Germinal center (tissue), 1 donor: ENCODE results near the gene CCDC187.
"Not testable (repeated sequence)": the region's sequence is repeated elsewhere in the genome, so short reads cannot be mapped to it uniquely, and the experiment has no call there.

Source experiments
- DNase-seq: peaks from one replicate; pipeline ENCODE4 v3.0.0; 2012; ENCODE audit warnings: mixed read lengths, low spot score

The CCDC187 gene

DNA sequence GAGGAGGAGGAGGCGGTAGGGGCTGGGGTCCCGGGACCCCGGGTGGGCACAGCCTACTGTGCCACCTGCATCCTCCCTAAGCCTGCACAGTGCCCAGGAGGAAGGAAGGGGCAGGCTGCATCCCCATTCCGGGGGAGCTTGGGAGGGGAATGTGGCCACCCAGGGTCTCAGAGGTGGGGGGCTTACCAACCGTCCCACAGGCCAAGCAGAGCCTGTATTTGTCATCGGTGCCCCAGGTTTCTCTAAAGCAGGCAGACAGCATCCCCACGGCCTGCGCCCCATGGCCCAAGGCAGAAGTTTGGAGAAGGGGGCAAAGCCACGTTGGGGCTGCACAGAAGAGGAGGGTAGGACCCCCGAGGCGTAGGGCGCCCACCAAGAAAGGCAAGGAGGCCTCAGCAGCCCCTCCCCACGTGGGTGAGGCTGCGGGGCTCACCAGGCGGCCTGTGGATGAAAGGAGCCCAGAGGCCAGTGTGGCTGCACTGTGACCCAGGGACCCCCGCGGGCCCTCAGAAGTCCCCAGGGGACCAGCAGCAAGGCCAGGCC lies 22.9 kb upstream of the CCDC187 start:
- DNase-seq = no peak

DNA sequence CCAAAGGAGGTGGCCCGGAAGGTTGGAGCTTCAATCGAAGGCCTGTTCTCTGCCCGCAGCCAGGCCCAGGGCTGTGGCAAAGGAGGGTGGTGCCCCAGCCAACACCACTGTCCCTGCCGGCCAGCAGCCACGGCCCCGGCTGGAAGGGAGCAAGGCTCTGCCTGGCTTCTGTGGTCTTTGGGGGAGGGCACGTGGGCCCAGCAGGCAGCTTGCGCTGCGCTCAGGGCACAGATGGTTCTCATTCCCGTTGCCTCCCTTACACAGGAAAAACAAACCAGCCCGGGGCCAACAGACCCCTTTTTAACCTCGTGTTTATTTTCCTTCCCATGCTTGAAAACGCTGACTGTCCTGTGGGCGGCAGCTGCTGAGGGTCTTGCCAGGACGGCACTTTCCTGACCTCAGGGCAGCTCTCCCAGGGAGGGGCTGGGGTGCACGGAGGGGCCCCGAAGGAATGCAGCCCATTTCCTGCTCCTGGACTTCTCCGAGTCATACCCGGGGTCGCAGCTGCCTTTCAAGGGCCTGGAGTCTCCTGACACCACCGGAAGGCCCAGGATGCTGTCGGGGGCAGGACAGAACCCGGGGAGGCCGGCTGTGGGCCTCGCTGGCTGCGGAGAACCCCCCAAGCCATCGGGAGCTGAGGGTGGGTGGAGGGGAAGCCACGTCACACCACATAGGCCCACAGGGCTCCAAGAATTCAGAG lies 22.3 kb upstream of the CCDC187 start:
- DNase-seq = no peak

DNA sequence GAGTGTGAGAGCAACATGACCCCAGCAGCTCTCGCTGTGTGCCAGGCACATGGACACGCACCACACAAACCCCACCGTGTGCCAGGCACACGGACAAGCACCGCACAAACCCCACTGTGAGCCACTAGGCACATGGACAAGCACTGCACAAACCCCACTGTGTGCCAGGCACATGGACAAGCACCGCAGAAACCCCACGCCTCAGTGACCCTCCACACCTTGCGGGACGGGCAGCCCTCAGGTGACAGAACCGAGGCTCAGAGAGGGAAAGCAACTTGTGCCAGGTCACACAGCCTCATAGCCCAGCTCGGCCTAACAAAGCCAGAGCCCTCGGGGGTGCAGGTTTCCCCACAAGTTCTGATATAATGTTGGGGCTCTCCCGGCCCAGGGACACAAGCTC lies 21.5 kb upstream of the CCDC187 start:
- no peak for DNase-seq

DNA sequence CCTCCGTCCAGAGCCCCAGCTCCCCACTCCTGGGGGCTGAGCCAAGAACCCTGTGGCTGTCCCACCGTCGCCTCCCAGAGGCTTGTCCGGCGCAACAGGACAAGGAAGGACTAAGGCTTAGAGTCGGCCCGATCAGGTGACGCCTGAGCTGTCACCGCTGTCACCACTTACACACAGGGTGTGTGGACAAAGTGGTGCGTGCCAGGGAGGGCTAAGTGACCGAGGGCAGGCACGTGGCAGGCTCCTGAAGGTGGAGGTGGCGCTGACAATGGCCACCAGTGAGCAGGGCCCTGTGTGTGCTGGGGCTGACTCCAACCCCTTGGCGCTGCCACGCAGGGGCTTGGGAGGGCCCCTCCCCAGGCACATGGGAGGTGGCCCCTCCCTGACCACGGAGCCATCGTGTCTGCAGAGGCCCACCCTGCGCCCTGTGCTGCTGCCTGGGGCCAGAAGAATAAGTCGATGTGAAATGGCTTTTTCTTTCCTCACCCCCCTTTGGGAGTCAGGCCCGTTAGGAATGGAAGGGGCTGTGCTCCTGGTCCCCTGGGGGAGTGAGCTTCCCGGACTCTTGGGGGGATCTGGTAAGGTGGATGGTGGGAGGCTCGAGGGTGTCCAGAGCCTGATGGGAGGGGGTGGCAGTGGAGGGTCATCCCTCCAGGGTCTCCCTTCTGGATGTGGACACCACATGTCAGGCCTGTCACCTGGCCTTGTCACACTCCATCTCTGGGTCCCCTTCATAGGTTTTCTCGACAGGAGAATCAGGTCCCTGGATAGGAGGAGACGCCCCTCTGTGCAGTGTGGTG lies 20.8 kb upstream of the CCDC187 start:
- DNase-seq = no peak

DNA sequence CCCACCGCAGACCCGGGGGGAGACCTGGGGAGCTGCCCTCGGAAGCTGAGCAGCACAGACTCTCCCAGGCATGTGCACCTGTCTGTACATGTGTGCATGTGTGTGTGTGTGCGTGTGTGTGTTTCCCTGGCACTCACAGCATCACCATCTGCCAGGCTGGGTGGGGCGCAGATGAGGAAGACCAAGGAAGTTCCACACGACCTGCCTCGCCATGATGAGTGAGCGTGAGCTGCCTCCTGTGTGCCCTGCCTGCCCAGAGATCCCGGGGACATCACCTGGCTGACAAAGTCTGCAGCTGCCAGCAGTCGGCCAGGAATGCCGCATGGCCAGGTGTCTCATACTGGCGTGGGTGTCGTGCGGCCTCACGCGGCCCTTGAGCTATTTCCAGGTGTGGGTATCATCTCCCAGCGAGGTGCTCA lies 19.5 kb upstream of the CCDC187 start:
- no peak for DNase-seq

DNA sequence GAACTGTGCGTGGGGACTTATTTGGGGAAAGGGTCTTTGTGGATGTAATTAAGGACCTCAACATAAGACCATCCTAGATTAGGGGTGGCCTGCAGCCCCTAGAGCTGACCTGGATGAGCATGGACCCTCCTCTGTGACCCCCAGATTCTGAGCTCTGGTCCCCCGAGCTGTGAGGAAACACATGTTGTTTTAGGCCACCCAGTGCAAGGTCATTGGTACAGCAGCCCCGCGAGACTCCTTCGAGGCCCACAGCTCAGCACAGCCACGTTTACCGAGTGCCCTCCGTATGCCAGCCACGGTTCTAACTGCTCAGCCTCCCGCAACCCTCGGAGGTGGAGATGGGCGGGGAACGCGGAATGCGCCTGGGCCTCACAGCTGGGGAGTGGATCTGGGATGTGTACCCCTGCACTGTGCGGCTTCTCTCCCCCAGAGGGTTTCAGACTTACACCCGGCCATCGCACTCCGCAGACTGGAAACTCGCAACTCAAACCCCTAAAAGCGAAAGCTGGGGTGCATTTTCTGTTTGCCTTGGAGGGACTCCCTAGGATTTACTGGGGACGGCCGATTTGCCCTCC lies 18.9 kb upstream of the CCDC187 start:
- no peak for DNase-seq

DNA sequence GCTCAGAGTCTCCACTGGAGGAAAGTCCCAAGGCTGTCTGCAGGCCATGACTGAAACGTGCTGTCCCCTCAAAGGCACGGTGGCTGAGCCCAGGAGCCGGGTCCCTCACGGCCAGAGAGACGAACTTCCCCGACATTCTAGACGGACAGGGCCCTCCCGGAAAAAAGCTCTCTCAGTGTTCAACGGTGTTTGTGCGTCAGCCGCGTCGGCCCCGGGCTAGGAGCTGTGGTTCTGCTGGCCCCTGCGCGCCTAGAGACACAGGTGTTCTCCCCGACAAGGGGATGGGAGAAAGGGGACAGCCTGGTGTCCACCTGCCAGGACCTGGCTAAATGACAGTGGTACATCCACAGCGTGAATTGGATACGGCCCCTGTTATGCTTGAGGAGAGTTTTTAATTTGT lies 17.7 kb upstream of the CCDC187 start:
- no peak for DNase-seq

DNA sequence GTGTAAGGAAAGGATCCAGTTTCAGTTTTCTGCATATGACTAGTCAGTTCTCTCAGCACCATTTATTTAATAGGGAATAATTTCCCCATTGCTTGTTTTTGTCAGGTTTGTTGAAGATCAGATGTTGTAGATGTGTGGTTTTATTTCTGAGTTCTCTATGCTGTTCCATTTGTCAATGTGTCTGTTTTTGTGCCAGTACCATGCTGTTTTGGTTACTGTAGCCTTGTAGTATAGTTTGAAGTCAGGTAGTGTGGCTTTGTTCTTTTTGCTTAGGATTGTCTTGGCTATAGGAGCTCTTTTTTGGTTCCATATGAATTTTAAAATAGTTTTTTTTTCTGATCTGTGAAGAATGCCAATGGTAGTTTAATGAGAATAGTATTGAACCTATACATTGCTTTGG lies 17.1 kb upstream of the CCDC187 start:
- DNase-seq = not testable (repeated sequence)

DNA sequence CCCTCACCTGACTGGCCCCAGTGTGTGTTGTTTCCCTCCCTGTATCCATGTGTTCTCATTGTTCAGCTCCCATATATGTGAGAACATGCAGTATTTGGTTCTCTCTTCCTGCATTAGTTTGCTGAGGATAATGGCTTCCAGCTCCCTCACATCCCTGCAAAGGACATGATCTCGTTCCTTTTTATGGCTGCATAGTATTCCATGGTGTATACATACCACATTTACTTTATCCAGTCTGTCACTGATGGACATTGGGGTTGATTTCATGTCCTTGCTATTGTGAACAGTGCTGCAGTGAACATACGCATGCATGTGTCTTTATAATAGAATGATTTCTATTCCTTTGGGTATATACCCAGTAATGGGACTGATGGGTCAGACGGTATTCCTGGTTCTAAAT lies 16.1 kb upstream of the CCDC187 start:
- not testable (repeated sequence) for DNase-seq

DNA sequence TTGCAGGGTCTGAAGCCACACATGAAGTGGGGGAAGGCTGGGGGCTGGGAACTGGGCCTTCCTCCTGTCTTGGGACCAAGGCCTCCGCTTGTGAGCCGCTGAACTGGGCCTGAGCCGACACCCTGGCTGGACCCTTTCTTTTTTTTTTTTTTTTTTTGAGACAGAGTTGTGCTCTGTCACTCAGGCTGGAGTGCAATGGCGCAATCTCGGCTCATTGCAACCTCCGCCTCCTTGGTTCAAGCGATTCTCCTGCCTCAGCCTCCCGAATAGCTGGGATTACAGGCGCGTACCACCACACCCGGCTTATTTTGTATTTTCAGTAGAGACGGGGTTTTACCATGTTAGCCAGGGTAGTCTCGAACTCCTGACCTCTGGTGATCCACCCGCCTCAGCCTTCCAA lies 15.3 kb upstream of the CCDC187 start:
- not testable (repeated sequence) for DNase-seq

DNA sequence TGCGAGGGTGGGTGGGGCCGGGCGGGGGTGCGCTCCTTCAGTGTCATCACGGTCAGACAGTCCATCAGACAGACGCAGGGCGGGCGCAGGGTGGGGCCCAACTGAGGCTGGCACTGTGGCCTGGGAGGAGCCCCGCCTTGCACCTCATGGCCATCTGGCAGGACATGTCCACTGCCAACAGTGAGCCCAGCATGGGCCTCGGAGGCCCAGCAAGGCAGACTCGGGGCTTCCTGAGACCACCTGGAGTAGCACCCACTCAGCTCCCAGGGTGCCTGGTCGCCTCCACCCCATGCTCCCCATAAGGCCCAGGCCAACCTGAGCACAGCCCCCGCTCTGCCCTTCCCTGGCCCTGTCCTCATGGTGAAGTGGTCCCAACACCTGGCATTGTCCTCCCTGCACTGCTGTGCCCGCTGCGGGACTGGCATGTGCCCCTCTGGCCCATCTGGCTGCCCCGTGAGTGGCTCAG lies 14.9 kb upstream of the CCDC187 start:
- DNase-seq = no peak

DNA sequence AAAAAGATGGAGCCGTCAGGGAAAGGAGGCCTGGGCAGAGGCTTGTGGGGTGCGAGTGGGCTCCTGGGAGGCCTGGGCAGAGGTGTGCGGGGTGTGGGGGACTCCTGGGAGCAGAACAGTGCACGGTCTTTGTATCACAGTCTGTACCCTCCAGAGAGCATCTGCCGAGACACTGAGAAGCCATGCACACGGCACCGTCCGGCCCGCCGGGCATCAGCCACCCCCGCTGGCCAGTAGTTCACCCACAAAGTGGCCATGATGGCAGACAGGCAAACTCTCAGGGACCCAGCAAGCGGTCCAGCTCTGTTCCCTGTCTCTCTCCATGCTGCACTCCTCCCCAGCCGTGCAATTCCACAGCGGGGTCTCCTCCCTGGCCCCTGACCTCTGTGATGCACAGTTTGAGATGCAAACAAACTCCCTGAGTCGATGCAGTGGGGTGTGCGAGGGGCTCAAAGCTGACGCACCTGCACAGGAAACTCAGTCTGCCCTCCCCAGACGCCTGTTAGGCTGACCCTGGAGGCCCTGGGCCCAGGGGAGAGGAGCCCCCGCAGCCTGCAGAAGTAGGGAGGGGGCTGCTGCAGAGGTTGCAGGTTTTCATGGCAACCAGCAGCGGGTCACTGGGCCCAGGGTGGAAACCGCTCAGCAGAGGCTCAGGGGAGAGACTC lies 14.3 kb upstream of the CCDC187 start:
- DNase-seq = peak; percentile 43

DNA sequence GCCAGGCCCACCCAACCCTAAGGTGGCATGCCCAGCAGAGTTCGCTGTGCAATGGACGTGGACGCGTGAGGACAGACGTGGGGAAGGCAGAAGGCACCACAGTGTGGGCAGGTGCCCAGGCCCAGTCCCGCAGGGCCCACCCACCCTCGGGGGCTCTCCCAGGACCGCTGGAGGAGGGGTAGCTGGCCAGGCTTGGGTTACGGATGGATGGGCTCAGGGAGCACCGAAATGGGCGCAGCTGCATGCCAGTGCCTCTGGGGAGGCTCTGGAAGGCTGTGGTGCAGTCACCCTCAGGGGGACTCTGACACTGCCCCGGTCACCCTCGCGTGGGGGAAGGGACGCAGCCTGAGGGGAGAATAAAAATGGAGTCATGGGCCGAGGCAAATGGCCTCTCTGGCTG lies 13.8 kb upstream of the CCDC187 start:
- DNase-seq = no peak

DNA sequence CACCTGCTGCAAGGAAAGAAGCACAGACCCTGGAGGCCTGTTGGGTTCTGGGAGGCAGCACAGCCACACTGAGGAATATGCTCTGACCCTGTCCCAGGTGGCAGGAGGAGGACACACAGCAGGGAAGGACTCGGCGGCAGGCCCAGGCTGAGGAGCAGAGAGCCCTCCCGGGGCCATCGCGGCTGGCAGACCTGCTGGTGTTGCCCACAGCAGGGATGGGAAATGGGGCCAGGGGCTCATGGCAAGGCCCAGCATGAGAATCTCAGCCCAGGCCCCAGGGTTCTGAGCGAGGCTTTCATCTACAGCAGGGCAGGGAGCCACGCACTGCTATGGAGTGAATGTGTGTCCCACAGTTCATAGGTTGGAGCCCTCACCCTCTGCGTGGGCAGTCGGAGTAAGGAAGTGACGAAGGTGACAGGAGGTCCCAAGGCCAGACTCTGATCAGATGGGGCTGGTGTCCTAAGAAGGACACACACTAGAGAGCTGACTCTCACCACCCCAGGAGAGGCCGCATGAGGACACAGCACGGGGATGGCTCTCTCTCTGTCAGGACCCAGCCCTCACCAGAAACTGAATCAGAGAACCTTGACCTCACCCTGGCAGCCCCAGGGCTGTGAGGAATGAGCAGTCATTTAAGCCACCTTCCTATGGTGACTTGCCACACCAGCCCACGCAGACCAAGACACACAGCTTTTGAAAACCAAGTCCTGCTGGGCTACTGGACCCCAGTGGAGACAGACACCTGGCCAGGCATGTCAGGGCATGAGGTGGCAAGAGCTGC lies 13.2 kb upstream of the CCDC187 start:
- no peak for DNase-seq

DNA sequence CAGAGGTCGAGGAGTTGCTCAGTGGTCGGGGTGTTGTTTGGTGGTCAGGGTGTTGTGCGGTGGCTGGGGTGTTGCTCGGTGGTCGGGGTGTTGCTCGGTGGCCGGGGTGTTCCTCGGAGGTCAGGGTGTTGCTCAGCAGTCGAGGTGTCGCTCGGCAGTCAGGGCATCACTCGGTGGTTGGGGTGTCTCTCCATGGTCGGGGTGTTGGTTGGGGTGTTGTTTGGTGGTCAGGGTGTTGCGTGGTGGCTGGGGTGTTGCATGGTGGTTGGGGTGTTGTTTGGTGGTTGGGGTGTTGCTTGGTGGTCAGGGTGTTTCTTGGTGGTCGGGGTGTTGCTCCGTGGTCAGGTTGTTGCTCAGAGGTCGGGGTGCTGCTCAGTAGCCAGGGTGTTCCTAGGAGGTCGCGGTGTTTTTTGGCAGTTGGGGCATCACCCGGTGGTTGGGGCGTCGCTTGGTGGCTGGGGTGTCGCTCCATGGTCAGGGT lies 12.4 kb upstream of the CCDC187 start:
- DNase-seq = no peak

DNA sequence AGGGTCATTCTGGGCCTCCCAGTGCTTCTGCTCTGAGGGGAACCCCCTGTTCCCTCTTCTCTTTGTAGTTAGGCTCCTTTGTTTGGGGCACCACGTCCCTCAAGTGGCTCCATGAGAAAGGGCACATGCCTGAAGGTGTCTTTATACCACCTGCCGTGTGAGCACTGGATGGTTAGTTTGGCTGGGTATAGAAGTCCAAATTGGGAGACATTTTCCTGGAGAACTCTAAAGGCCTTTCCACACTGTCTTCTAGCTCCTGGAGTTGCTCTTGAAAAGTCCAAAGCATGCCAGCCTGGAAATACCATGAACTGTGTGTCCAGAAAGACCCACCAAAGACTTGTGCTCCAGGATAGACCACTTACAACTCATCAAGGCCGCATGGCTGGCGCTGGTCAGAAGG lies 11.1 kb upstream of the CCDC187 start:
- DNase-seq = no peak

DNA sequence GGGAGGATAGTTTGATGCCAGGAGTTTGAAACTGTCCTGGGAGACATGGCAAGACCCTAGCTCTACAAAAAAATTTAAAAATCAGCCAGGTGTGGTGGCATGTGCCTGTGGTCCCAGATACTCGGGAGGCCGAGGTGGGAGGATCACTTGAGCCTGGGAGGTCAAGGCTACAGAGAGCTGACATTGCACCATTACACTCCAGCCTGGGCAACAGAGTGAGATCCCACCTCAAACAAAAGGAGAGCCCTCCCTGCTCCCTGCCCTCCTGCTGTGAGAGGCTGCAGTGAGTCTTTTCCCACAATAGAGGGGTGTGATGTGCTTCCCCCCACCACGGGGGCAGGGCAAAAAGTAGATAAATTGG lies 10.1 kb upstream of the CCDC187 start:
- no peak for DNase-seq

DNA sequence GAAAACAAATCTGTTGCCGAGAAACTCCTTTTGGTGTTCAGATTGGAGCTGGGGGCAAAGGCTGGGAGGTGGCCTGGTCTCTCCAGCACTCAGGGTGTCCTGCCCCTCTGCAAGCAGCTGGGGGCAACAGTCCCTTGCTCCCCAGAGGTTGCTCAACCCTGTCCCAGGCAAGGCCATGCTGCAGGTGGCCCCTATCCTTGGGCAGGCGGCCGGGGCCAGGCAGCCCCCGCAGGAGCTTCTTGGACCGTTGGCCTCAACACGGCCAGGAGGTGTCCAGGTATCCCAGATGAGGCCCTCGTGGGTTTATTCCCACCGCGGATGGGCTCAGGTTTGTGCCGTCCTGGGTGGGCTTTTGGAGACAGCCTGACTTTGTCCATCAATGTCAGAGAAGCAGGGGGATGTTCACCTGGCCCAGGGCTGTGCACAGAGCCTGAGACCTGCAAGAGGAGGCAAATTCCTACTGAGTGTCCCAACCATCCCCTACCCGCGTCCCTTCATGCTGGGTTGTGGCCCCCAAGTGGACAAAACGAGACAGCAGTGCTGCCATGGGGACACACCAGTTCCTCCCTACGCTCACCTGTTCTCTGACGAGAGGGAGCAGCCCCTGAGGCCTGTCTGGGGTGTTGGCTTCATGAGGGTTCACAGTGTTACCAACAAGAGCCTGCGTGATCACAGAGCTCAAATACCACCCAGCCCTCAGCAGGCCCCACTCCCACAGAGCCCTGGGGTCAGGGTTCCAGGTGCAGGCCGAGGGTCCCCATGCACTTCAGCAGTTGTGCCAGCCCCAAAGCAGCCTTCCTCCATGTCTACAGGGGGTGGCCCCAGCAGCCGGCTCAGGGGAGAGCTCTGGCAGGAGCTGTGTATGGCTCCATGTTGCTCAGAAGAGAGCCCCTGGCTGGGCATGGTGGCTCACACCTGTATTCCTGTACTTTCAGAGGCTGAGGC lies 9.5 kb upstream of the CCDC187 start:
- DNase-seq = no peak

DNA sequence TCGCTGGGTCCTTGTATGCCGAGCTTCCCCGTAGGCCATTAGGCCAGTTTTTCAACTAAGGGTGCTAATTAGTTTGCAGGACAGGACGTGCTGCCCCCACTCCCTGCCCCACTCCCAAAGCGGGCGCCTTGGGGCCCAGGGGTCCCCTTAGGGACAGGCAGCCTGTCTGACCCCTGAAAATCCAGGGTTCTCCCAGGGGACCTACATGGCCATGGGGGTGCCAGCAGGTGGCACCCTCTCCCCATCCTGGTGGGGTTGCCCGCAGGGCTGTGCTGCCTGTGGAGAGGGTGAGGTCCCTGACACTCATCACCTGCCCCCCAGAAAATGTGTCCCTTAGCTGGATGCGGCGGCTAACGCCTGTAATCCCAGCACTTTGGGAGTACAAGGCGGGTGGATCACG lies 8.5 kb upstream of the CCDC187 start:
- peak; percentile 58 for DNase-seq

DNA sequence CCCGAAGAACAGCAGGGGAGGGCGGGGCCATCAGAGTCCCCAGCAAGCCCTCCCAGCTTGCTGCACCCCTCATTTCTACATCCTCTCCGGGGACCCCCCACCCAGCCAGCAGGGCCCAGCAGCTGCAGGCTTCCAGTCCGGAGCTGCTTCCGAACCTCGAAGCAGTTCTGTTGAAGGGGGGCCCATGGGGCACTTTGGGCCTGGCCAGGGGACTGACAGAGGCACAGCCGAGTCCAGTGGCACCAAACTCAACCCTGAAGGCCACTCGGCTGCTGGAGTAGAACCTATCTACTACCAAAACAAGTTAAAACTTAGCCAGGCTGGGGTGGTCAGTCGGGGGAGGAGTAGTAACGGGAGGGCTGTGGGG lies 8.1 kb upstream of the CCDC187 start:
- DNase-seq = no peak
